ENCODE measurements around the gene NNMT. TPM values are rescaled to one million over a fixed set of nuclear protein-coding genes. Genes with fewer than 3 reads are reported as not detected.

The NNMT gene
- polyA plus RNA-seq, 1 experiment = 188 TPM

DNA sequence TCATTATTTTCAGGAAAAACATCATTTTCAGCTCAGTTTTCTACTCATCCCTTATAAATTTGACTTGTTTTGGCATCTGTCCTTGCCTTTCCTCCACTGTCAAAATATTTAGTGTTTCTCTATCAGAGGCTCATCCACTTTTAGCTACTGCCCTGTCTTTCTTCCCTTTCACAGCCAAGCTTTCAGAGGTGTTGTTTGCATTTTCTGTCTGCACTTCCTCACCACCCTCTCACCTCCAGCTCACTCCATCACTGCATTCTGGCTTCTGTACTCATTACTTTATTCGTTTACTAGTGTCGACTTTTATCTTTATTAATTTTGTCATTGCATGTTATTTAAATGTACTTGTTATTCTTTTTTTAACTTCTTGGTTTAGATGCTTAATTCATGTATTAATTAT is 26.7 kb upstream of the NNMT start:
- CTCF ChIA-PET = interaction anchor here (1.0 to 2.4 kb wide), 3 partner anchors 9 to 373 kb away, joined by 7 to 12 read pairs (median 8); no protein-coding TSS in a partner anchor

GRCh38 chr11:114270531-114271270 is 25.5 kb upstream of the NNMT start:
- H3K9me3 ChIP-seq (ENCODE audit: control insufficient read depth, insufficient read depth, low read length) = no peaks in the 10 kb centered on the region
- ChIA-PET POLR2A (no interaction called here), CTCF (no interaction called here)
- TF ChIP-seq CTCF (IDR thresholded peaks at IDR 0.05; ENCODE audit: low read depth, low read length) = no peak
- H3K27me3 ChIP-seq (ENCODE audit: control insufficient read depth, insufficient read depth, low read length) = peaks cover 22% of the 10 kb centered on the region
- no peak overlapping the region for H3K4me3 ChIP-seq (ENCODE audit: low read depth, low read length)
- no peak for DNase-seq (ENCODE audit: low read depth, low spot score)
- no peak overlapping the region for H3K27ac ChIP-seq (ENCODE audit: low read depth, low read length)

More for the DNA sequence above, 26.7 kb upstream of the NNMT start:
- no peak for DNase-seq (ENCODE audit: low read depth, low spot score)
- Histone ChIP-seq H3K4me3 (ENCODE audit: low read depth, low read length) (no peak overlapping the region), H3K27me3 (ENCODE audit: control insufficient read depth, insufficient read depth, low read length) (peaks cover 31% of the 10 kb centered on the region), H3K27ac (ENCODE audit: low read depth, low read length) (no peak overlapping the region), H3K9me3 (ENCODE audit: control insufficient read depth, insufficient read depth, low read length) (no peaks in the 10 kb centered on the region)
- POLR2A ChIA-PET = no interaction called here
- TF ChIP-seq CTCF (IDR thresholded peaks at IDR 0.05; ENCODE audit: low read depth, low read length) = no peak

DNA sequence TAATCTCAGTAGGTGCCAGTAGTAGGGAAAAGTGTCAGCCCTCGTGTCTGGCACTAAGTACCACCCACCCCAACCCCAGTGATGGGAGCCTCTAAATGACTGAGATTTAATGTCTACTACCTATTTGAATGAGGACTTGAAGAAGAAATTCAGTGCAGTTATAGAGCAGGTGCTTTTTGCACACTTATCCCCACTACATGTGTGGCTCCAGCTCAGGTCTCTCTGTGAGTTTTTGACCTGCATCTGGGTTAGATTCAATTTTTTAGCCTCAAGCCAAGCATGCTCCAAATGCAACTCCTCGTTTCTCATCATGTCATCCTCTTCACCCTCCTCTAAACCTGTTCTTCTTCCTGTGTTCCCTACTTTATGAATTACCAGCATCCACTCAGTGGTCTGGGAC is 24.9 kb upstream of the NNMT start:
- ChIA-PET POLR2A (no interaction called here), CTCF (interaction anchor here (1.1 kb wide), 1 partner anchor 10 kb away, joined by 4 read pairs; no protein-coding TSS in a partner anchor)
- H3K27ac ChIP-seq (ENCODE audit: low read depth, low read length) = no peak overlapping the region
- no peak overlapping the region for H3K4me3 ChIP-seq (ENCODE audit: low read depth, low read length)
- H3K27me3 ChIP-seq (ENCODE audit: control insufficient read depth, insufficient read depth, low read length) = peaks cover 22% of the 10 kb centered on the region
- no peak for TF ChIP-seq CTCF (IDR thresholded peaks at IDR 0.05; ENCODE audit: low read depth, low read length)
- no peak for DNase-seq (ENCODE audit: low read depth, low spot score)
- H3K9me3 ChIP-seq (ENCODE audit: control insufficient read depth, insufficient read depth, low read length) = no peaks in the 10 kb centered on the region

GRCh38 chr11:114272311-114272710 is 23.9 kb upstream of the NNMT start:
- no peak for TF ChIP-seq CTCF (IDR thresholded peaks at IDR 0.05; ENCODE audit: low read depth, low read length)
- H3K27me3 ChIP-seq (ENCODE audit: control insufficient read depth, insufficient read depth, low read length) = peaks cover 25% of the 10 kb centered on the region
- POLR2A ChIA-PET = no interaction called here
- H3K4me3 ChIP-seq (ENCODE audit: low read depth, low read length) = no peak overlapping the region
- H3K27ac ChIP-seq (ENCODE audit: low read depth, low read length) = no peak overlapping the region
- no peak for DNase-seq (ENCODE audit: low read depth, low spot score)
- no peaks in the 10 kb centered on the region for H3K9me3 ChIP-seq (ENCODE audit: control insufficient read depth, insufficient read depth, low read length)
- CTCF ChIA-PET = interaction anchor here (0.6 to 1.1 kb wide), 3 partner anchors 9 to 87 kb away, joined by 3 to 4 read pairs (median 4); no protein-coding TSS in a partner anchor

DNA sequence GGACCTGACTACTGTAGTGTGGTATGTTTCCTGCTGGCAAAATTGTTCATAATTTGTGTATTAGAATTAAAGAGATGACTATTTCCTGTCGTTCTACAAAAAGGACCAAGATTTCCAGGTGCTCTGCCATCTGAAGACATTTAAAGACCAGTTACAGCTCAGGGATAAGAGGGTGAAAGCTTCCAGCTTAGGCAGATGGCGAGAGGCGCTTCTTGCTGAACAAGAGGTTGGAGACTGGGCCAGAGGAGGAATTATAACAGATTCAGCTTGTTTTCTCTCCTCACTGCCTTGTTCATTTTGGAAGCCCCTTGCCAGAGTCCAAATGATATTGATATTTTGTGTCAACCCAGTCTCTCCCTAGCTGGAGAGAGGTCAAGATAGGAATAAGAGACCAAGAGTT is 23.1 kb upstream of the NNMT start:
- TF ChIP-seq CTCF (IDR thresholded peaks at IDR 0.05; ENCODE audit: low read depth, low read length) = no peak
- Histone ChIP-seq H3K27me3 (ENCODE audit: control insufficient read depth, insufficient read depth, low read length) (peaks cover 25% of the 10 kb centered on the region), H3K27ac (ENCODE audit: low read depth, low read length) (no peak overlapping the region), H3K4me3 (ENCODE audit: low read depth, low read length) (no peak overlapping the region), H3K9me3 (ENCODE audit: control insufficient read depth, insufficient read depth, low read length) (no peaks in the 10 kb centered on the region)
- no peak for DNase-seq (ENCODE audit: low read depth, low spot score)
- POLR2A ChIA-PET = no interaction called here
- CTCF ChIA-PET = interaction anchor here (1.2 kb wide), 1 partner anchor 12 kb away, joined by 4 read pairs; no protein-coding TSS in a partner anchor

All from AG04450 (cell line).